GM12864 (cell line): ENCODE measurements around the gene NRIP2.

Source experiments
- DNase-seq: peaks from one replicate; pipeline ENCODE4 v3.0.0-alpha.2; 2011; ENCODE audit warnings: low read depth
- H3K4me3 ChIP-seq: 2 replicates; pipeline ENCODE4 v1.5.1; 2011; ENCODE audit warnings: mild to moderate bottlenecking, low read depth, low read length, control low read depth
- TF ChIP-seq, protein P1 (sequence below): IDR thresholded peaks from 2 replicates; pipeline ENCODE4 v1.5.1; 2011; ENCODE audit warnings: low read depth, mild to moderate bottlenecking, moderate library complexity, low read length, control low read depth, inconsistent platforms; ENCODE audit errors: missing control alignments

NRIP2 gene

GRCh38 chr12:2842948-2843347 is 8.1 kb upstream of the NRIP2 start:
- TF ChIP-seq, protein P1, sequence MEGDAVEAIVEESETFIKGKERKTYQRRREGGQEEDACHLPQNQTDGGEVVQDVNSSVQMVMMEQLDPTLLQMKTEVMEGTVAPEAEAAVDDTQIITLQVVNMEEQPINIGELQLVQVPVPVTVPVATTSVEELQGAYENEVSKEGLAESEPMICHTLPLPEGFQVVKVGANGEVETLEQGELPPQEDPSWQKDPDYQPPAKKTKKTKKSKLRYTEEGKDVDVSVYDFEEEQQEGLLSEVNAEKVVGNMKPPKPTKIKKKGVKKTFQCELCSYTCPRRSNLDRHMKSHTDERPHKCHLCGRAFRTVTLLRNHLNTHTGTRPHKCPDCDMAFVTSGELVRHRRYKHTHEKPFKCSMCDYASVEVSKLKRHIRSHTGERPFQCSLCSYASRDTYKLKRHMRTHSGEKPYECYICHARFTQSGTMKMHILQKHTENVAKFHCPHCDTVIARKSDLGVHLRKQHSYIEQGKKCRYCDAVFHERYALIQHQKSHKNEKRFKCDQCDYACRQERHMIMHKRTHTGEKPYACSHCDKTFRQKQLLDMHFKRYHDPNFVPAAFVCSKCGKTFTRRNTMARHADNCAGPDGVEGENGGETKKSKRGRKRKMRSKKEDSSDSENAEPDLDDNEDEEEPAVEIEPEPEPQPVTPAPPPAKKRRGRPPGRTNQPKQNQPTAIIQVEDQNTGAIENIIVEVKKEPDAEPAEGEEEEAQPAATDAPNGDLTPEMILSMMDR = no peak
- DNase-seq = no peak
- H3K4me3 ChIP-seq = no peak overlapping the region

DNA sequence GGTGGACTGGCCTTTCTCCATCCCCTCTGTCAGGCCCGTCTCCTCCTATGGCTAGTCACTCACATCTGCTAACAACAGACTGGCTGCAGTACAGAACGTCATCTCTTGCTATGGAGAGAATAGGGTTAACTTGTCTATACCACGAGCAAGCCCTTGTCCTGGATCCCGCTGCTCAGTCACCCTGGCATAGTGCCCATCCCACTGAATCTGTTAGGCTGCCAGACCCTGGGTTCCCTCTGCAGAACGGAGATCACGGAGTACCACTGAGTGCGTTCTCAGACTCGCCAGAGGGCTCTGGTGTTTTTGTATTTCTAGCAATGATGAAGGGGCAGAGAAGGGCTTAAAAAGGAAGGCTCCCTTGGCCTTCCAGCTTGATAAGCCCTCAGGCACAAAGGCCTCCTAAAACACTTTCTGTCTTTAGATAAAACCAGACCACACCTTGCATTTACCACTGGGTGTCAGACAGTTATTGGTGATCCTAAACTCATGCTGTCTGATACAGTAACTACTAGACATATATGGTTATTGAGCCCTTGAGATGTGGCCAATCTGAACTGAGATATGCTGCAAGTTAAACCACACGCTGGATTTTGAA is 6.3 kb upstream of the NRIP2 start:
- TF ChIP-seq, protein P1 = no peak
- no peak for DNase-seq
- no peak overlapping the region for H3K4me3 ChIP-seq

DNA sequence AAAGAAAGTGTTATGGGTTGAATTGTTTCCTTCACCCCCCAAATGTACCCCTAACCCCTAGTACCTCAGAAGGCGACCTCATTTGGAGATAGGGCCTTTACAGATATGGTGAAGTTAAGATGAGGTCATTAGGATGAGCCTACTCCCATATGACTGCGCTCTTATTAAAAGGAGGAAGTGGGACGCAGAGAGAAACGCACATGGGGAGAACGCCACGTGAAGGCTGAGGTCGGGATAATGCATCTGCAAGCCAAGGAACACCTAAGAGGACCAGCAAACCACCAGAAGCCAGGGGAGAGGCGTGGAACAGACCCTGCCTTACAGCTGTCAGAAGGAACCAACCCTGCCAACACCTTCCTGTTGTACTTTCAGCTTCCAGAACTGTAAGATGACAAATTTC is 1.7 kb upstream of the NRIP2 start:
- no peak for DNase-seq
- TF ChIP-seq, protein P1 = no peak

GRCh38 chr12:2835691-2836403 is 1.0 kb upstream of the NRIP2 start:
- TF ChIP-seq, protein P1 = no peak
- H3K4me3 ChIP-seq = no peak overlapping the region
- DNase-seq = no peak

More for the DNA sequence above, 1.7 kb upstream of the NRIP2 start:
- H3K4me3 ChIP-seq = no peak overlapping the region

GRCh38 chr12:2833810-2834209 is 1.0 kb downstream of the NRIP2 start:
- TF ChIP-seq, protein P1 = no peak
- no peak for DNase-seq
- no peak overlapping the region for H3K4me3 ChIP-seq

DNA sequence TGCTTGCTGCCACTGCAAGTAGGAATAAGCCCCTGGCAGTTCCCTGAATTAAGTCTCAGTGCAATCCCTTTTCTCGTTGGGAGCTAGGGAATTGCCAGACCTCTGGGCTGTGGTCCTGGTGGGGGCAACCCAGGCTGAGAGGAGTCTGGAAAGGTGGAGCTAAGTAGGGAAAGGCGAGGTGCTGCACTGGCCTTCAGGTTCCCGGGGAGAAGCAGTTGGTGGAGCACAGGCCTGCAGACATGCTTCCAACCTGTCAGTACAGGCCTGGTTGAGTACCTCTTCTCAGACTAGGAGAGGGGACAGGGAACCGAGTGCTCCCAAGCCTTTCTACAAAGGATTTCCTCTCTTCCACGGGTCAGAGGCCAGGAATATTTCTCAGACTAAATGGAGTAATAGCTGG is 1.5 kb downstream of the NRIP2 start:
- TF ChIP-seq, protein P1 = no peak
- DNase-seq = no peak
- H3K4me3 ChIP-seq = no peak overlapping the region
